Measurements from ENCODE around the gene ZBTB1. TPM values are rescaled to one million over a fixed set of nuclear protein-coding genes. Genes with fewer than 3 reads are reported as not detected.
"Not testable (repeated sequence)": the region's sequence is repeated elsewhere in the genome, so short reads cannot be mapped to it uniquely, and the experiment has no call there.

The ZBTB1 gene
- total RNA-seq, 2 donors from 2014 or later, result 49.6 to 69.7 TPM

GRCh38 chr14:64541972-64542835, 37.6 kb downstream of the ZBTB1 start:
- Mint-ChIP-seq H3K27ac (peak overlapping the region in 1 of 2 donors; percentile 75), H3K9me3 (peaks cover 4 to 12% of the 10 kb centered on the region in 2 donors), H3K36me3 (peaks cover 33 to 34% of the 10 kb centered on the region in 2 donors)
- ATAC-seq, result no peak
- DNase-seq (ENCODE audit: low spot score in 2 of 2), result no peak

DNA sequence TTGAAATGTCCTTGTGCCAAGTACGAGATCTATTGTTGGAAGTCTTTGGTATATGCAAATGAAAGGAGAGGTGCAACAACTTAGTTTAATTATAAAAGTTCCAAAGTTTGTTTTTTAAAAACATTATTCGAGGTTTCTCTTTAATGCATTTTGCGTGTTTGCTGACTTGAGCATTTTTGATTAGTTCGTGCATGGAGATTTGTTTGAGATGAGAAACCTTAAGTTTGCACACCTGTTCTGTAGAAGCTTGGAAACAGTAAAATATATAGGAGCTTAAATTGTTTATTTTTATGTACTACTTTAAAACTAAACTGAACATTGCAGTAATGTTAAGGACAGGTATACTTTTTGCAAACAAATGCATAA, 38.2 kb downstream of the ZBTB1 start:
- ATAC-seq (no peak), DNase-seq (ENCODE audit: low spot score in 2 of 2) (no peak)
- peaks cover 33 to 34% of the 10 kb centered on the region in 2 donors for H3K36me3 Mint-ChIP-seq
- peaks cover 4 to 12% of the 10 kb centered on the region in 2 donors for H3K9me3 Mint-ChIP-seq
- no peak overlapping the region for H3K27ac Mint-ChIP-seq

GRCh38 chr14:64544607-64545312, 40.2 kb downstream of the ZBTB1 start:
- H3K9me3 Mint-ChIP-seq, result peaks cover 4 to 12% of the 10 kb centered on the region in 2 donors

DNA sequence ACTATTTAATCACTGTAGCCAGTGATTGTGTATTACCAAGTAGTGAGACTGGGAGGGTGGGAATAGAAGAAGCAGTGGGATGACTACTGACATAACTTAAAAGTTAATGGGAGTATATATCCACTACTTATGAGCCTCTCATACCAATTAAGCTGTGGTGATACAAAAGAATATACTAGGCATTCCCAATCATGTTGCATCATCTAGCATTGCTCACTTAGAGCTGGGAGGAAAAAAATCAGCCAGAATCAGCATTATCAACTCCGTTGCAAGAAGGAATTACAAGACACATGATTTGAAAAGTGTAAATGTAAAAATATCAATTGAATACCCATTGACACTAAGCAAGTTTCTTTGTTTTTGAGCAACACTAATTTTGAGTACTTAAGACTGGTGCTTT, 44.4 kb downstream of the ZBTB1 start:
- no peaks in the 10 kb centered on the region for H3K9me3 Mint-ChIP-seq
- no peaks in the 10 kb centered on the region for H3K36me3 Mint-ChIP-seq
- H3K27ac Mint-ChIP-seq, result no peak overlapping the region
- DNase-seq (ENCODE audit: low spot score in 2 of 2) (no peak), ATAC-seq (no peak)

More at GRCh38 chr14:64544607-64545312, 40.2 kb downstream of the ZBTB1 start:
- ATAC-seq (no peak), DNase-seq (ENCODE audit: low spot score in 2 of 2) (no peak)
- Mint-ChIP-seq H3K27ac (no peak overlapping the region), H3K36me3 (peaks cover 27 to 28% of the 10 kb centered on the region in 2 donors)

DNA sequence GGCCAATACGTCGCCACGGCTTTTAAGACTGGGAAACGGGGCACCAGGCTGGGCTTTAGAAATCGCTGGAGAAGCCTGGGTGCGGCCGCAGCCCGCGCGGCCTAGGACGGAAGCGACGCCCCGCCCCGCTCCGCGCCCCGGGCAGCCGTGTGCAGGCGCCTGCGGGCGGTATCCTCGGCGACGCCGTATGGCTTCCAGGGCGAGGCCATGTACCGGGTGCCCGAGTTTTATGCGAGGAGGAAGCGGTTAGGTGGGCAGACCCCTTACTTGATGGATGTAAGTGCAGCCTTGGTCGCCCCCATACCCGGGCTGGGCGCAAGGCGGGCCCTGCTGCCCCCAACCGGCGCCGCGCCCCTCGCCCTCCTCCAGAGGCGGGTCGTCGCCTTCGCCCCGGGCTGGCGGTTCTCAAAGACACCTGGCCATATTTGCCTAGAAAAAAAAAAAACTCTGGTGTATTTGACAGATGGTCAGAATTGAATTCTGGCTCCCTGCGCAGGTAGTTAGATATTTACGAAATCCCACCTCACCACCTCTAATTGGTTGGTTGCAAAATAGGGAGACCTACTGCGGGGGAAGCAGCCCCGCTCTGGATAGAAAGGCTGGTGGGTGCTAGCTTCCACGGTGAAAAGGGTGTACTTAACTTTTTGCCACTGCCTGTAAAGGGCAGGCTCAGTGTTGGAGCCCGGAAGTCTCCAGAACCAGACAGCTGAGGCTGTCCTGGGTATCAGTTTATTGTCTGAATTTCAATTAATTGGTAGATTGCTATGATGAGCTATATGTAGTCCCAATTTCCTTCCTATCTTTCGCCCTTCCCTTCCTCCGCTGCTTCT, 45.4 kb downstream of the ZBTB1 start, which contains the start of gene PPP1R36:
Gene PPP1R36 (plus strand): TSS at position 171 of the 830 bp plus-strand sequence. CDS start 37 bp downstream, at position 208.
- Mint-ChIP-seq H3K9me3 (no peaks in the 10 kb centered on the region), H3K27ac (no peak within 1 kb of the TSS), H3K36me3 (no peaks in the 10 kb centered on the region)
- ATAC-seq (peak; percentile 86 to 97), DNase-seq (ENCODE audit: low spot score in 2 of 2) (peak in 1 of 2 donors; percentile 55)

DNA sequence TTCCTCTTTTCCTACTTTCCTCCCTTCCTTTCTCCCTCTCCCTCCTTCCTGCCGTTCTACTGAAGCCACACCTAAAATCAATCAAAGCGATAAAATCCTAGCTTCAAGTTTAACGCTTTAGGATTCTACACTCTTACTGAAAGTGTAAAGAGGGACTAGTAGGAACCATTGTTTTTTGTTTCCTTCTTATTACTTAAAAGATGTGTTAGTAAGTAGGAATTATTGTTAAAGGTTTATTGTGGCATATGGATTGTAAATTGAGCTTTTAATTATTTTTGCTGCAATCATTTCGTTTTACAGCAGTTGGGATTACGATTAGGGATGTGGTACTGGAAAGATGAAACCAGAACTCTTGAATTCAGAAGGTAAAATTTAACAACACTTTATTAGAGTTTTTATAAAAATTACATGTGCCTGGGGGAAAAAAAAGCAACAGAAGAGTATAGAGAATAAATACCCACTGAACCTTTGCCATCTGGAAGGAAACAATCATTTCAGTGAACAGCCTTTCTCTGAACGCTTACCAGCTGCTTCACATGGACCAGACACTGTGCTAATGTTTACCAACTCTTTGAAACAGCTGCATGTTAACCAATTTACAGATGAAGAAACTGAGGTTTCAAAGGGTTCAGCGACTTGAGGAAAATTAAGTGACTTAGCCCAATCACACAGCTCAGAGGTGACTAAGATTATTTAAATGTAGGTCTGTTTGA, 46.2 kb downstream of the ZBTB1 start:
- Mint-ChIP-seq H3K27ac (no peak overlapping the region), H3K9me3 (no peaks in the 10 kb centered on the region), H3K36me3 (no peaks in the 10 kb centered on the region)
- ATAC-seq, result no peak
- DNase-seq (ENCODE audit: low spot score in 2 of 2), result no peak

GRCh38 chr14:64554556-64554955, 50.0 kb downstream of the ZBTB1 start:
- ATAC-seq (no peak), DNase-seq (ENCODE audit: low spot score in 2 of 2) (no peak)
- Mint-ChIP-seq H3K36me3 (no peaks in the 10 kb centered on the region), H3K9me3 (no peaks in the 10 kb centered on the region), H3K27ac (no peak overlapping the region)

GRCh38 chr14:64556526-64556925, 52.0 kb downstream of the ZBTB1 start:
- Mint-ChIP-seq H3K27ac (no peak overlapping the region), H3K36me3 (no peaks in the 10 kb centered on the region), H3K9me3 (no peaks in the 10 kb centered on the region)
- no peak for DNase-seq (ENCODE audit: low spot score in 2 of 2)
- ATAC-seq, result no peak

DNA sequence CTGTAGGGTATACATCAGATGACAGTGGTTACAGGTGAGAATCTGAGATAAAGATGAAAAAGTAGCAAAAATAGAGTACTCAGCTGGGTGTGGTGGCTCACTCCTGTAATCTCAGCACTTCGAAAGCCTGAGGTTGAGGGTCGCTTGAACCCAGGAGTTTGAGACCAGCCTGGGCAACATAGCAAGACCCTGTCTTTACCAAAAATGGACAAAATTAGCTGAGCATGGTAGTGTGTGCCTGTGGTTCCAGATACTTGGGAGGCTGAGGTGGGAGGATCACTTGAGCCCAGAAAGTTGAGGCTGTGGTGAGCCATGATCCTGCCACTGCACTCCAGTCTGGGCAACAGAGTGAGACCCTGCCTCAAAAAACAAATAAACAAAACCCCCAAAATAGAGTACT, 53.6 kb downstream of the ZBTB1 start:
- not testable (repeated sequence) for DNase-seq (ENCODE audit: low spot score in 2 of 2); H3K9me3 Mint-ChIP-seq; ATAC-seq; H3K36me3 Mint-ChIP-seq; H3K27ac Mint-ChIP-seq

GRCh38 chr14:64561631-64562030, 57.1 kb downstream of the ZBTB1 start:
- H3K27ac Mint-ChIP-seq, result no peak overlapping the region
- ATAC-seq (no peak), DNase-seq (ENCODE audit: low spot score in 2 of 2) (no peak)
- no peaks in the 10 kb centered on the region for H3K36me3 Mint-ChIP-seq
- H3K9me3 Mint-ChIP-seq, result no peaks in the 10 kb centered on the region

GRCh38 chr14:64562436-64562835, 57.9 kb downstream of the ZBTB1 start:
- Mint-ChIP-seq H3K36me3 (no peaks in the 10 kb centered on the region), H3K27ac (no peak overlapping the region), H3K9me3 (no peaks in the 10 kb centered on the region)
- ATAC-seq, result no peak
- no peak for DNase-seq (ENCODE audit: low spot score in 2 of 2)

- Mint-ChIP-seq H3K27ac (no peak overlapping the region), H3K9me3 (no peaks in the 10 kb centered on the region)
- ATAC-seq, result no peak
Observed at GRCh38 chr14:64563696-64564095, 59.1 kb downstream of the ZBTB1 start.

GRCh38 chr14:64566651-64567122, 62.1 kb downstream of the ZBTB1 start:
- DNase-seq (ENCODE audit: low spot score in 2 of 2) (no peak), ATAC-seq (no peak)
- H3K9me3 Mint-ChIP-seq, result peaks cover 0 to 3% of the 10 kb centered on the region in 2 donors
- no peaks in the 10 kb centered on the region for H3K36me3 Mint-ChIP-seq
- H3K27ac Mint-ChIP-seq, result no peak overlapping the region

More at GRCh38 chr14:64563696-64564095, 59.1 kb downstream of the ZBTB1 start:
- no peak for DNase-seq (ENCODE audit: low spot score in 2 of 2)
- H3K36me3 Mint-ChIP-seq, result no peaks in the 10 kb centered on the region

GRCh38 chr14:64569138-64569631, 64.6 kb downstream of the ZBTB1 start:
- Mint-ChIP-seq H3K9me3 (peaks cover 0 to 3% of the 10 kb centered on the region in 2 donors), H3K27ac (no peak overlapping the region), H3K36me3 (no peaks in the 10 kb centered on the region)
- ATAC-seq, result no peak
- DNase-seq (ENCODE audit: low spot score in 2 of 2), result no peak

DNA sequence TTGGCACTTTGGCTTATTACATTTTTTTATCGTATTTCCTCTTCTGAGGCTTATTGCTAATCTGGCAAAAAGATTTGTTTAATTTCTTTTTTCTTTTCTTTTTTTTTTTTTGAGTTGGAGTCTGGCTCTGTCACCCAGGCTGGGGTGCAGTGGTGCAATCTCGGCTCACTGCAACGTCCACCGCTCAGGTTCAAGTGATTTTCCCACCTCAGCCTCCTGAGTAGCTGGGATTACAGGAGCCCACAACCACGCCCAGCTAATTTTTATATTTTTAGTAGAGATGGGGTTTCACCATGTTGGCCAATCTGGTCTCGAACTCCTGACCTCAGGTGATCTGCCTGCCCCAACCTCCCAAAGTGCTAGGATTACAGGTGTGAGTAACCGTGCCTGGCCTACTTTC, 65.1 kb downstream of the ZBTB1 start:
- H3K27ac Mint-ChIP-seq; H3K9me3 Mint-ChIP-seq; DNase-seq (ENCODE audit: low spot score in 2 of 2); ATAC-seq; H3K36me3 Mint-ChIP-seq: not testable (repeated sequence)
